HG02678 (cell line): ENCODE data around the gene TEPSIN.

ENCODE experiments used
- ATAC-seq: cut with Tn5 transposase; IDR thresholded peaks from one replicate; pipeline ENCODE4 v1.9.1; 2021; ENCODE audit warnings: mild to moderate bottlenecking, moderate library complexity; ENCODE audit not compliant: unreplicated experiment

Gene TEPSIN

DNA sequence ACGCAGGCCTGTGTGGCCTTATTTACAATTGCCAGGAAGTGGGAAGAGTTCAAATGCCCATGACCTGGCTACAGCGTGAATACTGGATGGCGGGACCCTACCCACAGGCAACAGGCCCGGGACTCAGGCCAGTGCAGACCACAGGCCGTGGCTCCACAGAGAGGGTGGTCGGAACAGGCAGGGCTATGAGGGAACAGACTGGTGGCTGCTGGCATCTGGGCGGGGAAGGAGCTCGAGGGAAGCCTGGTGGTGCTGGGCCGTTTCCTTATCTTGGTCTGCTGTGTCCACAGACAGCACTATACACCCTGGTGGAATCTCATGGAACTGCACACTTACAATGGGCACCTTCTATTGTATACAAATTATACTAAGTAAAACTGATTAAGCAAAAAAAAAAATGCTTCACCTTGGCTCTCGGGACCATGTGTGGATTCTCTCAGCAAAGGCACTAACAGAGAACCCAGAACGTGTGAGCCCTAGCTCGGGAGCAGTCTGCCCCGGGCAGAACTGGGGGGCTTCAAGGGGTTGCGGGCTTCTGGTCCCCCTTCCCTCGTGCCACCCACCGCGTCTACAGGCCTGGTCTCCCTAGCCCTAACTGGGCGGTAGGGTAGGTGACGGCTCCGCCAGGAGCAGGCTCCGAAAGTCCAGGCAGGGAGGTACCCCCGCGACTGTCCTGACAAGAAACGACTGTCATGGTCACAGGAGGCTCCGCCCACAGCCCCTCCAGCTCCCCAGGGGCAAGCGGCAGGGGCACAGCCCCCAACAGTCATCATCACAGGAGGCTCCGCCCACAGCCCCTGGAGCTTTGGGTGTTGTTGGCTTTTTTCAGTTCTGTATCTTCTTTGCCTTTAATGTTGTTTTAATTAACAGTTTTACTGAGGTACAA is 37.9 kb downstream of the TEPSIN start:
- ATAC-seq: no peak

DNA sequence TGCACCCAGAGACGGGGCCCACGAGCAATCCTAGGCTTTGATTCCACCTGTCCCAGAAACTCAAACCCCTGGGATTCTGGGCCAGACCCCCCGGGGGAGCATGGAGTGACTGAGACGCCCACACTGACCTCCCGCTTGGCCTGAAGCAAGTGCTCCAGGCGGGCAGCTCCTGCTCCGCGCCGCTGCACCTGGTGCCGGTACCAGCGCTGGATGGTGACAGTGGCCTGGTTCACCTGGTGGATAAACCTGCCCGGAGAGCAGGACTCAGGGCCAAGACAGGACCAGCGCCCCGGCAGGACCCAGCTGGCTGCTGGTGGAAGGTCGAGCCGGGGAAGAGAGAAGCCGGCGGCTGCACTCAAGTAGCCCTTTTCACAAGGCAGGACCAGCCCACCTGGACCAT is 38.7 kb downstream of the TEPSIN start:
- ATAC-seq: no peak

DNA sequence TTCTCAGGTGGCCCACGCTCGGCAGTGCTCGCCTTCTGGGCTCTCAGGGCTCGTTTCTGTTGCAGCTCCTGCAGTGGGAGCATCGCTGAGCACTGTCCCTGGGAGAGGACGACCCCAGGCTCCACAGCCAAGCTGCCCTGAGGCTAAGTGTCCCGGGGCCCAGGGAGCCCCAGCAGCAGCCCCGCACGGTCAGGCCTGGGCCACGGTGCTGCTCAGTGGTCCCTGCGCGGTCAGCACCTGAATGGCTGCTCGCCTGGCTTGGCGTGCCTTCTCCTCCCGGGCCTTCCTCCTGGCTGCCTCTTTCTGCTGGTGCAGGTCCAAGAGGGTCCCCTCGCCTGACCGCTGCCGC is 39.4 kb downstream of the TEPSIN start:
- ATAC-seq: no peak

DNA sequence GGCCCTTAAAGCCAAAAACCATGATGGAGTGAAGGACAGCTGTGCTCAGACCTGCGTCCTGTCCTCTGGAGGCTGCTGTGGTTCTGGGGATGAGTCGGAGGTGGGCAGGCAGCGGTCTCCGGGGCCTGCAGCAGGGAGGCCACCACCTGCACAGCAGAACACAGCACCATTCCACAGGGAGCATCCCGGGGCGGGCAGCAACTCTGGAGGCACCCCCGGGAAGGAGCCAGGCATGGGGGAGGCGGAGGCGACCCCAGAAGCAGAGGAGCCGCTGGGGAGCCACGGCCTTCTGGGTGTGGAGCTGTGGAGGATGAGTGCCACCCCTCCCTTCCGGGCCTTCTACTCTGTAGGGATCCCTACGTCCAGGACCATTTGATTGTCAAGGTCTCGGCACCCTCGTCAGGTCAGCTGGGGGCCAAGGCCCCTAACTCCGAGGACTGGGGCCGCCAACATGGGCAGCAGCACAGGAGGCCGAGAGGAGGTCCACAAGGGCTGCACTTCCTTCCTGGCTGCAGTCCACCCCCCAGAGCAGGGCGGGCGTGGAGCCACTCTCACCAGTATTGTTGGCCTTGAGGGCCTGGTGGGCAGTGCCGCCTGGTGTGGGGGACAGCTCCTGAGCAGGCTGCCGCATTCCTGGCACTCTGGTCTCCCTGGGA is 39.9 kb downstream of the TEPSIN start:
- no peak for ATAC-seq

DNA sequence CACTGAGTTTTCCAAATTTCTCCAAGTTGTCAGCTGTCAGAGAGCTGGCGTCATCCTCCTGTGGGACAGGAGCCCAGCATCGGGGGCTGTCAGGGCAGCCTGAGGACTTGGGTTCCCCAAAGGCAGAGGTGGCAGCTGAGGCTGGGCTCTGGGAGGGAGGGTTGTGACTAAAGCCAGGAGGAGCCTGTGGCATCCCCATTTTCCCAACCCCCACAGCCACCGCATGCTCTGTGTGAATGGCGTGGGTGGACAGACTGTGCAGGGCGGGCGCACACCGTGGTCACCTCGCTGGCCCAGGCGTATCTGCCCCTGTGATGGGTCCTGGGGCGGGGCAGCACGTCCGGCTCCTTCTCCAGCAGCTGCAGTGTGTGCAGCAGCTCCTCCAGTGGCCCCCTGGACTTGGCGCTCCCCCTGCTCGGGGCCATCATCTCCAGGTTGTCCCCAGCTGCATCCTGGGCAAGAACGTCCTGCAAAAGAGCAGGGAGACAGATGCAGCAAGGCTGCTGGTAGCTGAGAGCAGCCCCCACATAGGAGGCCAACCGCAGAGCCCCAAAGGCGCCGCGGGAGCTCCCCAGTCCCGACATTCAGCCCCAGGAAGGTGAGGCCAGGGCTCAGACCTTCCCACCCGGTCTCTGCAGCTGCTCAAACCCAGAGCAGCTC is 40.9 kb downstream of the TEPSIN start:
- no peak for ATAC-seq

DNA sequence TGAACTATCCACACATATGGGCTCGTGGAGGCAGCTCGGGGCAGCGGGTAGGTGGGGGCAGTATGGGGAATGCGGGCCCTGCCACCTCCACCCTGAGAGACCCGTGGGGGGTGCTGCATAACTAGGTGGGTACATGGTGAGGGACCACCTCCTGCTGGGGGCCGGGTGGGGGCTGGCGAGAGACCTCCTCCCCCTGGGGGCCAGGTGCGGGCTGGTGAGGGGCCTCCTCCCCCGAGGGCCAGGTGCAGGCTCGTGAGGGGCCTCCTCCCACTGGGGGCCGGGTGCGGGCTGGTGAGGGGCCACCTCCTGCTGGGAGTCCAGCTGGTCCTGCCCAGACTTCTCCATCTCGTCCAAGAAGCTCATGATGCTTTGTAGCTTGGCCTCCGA is 41.5 kb downstream of the TEPSIN start:
- ATAC-seq: no peak

DNA sequence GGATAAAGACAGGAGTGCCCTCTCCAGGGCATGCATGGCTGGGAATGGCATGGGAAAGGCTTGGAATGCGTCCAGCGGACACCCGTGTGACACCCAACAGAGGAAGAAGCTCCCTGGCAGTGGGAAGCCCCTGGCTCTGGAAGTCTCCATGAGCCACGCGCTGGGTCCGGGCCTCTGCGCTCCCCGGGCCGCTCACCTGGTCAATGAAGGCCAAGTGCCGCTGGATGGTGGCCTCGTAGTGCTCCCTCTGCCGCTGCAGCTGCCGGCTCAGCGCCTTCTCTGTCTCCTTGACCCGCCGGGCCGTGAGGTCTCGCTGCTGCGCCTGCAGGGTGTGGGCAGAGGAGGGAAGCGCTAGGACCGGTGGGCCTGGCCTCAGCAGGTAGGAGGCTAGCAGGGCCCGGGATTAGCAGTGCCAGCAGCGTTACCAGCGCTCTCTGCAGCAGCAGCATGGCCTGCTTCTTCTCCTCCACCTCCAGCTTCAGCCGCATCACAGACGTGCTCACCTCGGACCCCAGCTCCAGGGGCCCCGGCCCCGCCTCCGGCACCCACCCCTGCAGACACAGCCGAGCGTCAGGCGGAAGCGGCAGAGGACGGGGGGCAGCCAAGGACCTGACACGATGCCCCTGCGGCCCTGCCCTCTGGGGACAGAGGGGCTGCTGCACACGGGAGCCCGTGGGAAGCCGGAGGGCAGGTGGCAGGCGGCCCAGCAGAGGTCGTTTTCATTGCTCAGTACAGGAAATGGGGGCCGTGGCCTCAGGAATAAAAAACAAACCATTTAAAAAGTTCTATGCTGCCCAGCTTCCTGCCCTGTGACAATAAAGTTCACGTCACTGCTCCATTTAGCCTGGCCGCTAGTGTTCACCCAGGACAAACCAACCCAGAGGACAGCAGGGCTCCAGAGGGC is 42.1 kb downstream of the TEPSIN start:
- ATAC-seq: no peak

DNA sequence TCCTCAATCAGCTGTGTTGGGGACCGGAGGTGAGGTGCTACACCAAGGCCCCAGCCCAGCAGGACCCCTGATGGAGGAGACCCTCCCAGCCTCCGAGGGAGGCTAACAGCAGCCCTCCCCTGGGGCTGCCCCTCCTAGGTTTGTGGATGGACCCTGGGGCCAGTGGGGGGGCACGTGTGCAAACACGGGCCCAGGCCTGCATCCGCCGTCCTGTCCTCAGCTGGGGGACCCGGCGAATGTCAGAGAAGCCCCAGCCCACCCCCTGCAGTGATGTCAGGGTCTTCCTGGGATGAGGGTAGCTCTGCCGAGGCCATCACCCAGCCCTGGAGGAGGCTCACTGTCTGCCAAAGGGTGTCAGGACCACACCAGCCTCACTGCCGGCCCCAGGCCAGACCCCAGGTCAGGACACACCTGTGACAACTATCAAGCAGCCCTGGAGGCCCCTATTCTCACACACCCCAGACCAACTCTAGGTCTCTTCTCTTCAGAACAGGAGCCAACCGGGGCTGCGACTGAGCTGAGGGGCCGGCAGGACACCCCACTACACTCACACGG is 42.8 kb downstream of the TEPSIN start:
- no peak for ATAC-seq

DNA sequence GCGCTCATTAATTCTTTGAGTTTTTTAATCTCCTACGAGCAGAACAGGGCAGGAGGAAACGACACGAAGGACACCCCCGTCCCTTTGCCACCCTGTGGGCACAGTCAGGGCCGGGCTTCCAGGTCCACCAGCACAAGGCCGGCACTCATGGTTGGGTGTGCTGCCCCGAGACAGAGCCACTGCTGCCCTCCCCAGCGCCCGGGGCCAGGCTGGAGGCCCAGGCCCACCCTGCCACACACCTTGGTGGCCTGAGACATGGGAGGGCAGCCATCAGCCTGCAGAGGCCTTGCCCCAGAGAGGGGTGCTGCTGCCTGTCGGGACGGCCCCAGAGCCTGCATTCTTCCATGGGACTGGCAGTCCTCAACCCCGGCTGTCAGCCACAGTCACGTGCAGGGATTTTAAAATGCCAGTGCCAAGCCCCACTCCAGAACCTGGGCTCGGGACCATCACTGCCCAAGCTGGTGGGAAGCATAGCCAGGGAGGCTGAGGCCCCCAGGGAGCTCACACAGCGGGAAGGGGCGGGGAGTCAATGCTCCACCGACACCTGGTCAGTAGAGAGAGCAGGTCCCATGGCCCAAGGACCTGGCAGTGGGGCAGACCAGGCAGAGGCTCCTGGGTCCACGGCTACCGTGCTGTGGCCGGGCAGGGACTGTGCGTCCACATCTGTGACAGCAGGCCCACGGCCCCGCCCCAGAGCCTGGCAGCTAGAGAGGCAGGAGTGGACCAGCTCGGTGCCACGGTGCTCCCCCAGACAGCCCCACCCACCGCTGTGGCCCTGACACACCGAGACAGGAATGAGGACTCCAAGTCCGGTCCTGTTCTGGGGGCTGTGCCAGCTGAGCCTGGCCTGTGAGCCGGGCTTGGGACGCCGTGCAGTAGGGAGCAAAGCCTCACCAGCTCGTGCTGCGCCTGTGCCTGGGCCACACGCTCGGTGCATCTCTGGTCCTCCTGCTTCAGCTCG is 43.6 kb downstream of the TEPSIN start:
- no peak for ATAC-seq

DNA sequence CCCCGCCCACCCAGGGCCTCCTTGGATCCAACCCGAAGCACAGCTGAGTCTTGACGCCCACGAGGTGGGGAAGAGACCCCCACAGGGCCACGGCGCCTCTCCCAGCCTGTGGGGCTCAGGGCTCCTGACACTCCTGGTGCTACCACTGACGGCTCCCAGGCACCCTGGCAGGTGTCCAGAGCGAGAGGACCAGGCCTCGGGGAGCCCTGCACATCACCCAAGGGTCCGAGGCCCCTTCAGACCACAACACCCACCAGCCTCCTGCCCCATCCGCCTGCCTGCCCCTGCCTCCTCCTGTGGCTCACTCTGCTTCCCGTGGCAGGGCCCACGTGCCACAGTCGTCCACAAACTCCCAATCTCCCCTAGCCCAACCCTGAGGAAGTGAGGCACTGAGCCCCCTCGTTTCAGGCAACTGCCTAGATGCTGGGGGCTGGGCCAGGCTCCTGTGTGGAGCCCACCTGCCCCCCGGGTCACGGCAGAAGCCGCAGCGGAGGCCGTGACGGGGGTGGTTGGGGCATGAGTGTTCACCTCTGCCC is 44.6 kb downstream of the TEPSIN start:
- ATAC-seq: no peak

DNA sequence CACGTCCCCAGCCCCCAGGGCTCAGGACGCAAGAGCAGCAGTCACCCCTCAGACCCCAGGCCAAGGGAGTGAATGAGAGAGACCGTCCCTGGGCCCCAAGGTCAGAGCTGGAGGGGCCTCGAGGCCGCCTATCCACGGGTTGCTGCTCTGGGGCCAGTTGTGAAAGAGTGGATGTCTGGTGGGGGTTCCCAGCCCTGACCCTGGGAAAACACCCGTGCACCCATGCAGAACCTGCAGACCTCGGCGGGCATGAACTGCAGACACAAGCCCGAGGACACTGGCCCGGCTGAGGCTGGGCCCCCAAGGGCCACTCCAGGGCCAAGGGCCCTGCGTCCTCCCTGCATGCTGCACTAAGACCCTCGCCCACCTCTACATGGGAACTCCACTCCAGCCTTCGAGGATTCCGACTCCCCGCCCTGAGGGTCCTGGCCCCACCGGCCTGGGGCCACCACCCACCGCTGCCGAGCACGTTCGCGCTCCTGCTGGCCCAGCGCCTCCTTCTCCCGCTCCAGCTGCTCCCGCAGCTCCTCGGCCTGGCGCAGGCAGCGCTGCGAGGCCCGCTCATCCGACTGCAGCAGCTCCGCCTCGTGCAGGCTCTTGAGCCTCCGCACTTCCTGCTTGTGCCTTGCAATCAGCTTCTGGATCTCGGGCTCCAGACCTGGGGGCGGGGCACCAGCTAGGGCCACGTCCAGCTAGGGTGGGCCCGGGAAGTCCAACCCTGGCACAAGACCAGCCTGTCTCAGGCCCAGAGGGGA is 45.2 kb downstream of the TEPSIN start:
- no peak for ATAC-seq

DNA sequence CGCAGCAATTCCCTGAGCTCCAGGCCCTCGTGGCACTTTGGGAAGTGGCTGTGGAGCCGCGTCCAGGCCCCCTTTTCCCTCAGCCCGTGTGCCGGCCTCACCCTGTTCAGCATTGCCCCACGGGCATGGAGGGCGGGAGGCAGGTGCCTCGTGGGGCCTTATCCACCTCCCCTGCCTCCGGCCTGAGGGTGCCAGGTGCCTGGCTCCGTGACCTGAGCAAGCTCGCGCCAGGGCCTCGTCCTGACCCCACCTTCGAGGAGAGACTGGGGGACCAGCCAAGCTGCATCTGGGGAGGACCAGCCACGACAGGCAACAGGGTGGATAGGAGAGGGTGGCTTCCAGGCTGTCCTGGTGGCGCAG is 45.8 kb downstream of the TEPSIN start:
- no peak for ATAC-seq

DNA sequence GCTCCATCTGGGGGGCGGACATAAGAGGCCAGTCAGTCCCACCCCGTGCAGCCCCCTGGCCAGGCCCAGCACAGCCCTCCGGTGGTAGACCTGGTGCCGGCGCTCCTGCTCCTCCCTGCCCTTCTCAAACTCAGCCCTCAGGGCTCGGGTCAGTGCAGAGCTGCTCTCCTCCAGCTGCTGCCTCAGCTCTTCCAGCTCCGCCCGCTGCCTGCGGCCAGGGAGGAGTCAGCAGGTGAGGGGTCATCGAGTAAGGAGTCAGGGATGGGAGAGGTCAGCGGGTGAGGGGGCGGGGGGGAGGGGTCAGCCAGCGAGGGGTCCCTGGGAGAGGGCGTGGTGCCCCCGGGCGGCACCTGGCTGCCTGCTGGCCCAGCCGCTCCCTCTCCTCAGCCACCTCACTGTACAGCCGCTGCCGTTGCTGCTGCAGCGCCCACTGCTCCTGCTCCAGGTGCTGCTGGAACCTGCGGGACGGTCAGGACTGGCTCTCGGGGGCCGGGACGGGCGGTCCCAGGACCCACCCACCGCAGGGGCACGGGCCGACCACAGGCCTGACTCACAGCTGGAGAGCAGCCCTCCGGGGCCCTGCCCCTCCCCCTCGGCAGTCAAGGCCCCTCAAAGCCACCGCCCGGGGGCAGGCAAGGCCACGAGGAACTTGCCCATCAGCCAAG is 46.3 kb downstream of the TEPSIN start:
- ATAC-seq: no peak

DNA sequence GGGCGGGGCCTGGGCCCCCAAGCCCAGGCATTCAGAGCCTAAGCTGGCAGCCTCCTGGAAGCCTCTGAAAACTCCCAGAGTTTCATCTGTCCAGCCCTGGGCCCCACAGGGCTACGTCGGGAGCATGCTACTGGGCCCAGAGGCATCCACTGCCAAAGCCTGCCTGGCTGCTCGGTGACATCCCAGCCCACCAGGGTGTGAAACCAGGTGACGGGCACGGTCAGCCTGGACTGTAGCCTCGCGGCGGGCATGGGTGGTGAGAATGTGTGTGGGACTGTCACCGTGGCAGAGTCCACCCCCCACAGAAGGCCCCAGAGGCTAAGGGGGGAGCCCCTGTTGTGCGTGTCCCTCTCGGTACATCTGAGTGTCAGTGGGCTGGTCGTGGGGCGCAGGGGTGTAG is 47.2 kb downstream of the TEPSIN start:
- ATAC-seq: no peak

DNA sequence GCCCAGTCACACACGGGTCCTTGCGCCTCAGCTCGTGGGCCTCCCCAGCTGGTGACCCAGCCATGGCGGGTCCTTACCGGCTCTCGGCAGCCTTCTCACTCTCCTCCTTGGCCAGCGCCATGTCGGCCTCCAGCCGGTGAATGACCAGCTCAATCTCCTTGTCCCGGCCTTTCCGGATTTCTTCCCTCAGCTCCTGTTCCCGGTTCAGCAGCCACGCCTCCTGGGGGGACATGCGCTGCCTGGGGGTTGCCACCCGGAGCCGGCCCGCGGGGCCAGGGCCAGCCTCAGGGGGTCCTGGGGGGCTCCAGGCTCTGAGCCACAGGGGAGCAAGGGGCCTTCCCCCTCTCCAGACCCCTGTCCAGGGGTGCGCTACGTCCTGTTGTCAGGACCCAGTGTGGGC is 47.7 kb downstream of the TEPSIN start:
- ATAC-seq: no peak

DNA sequence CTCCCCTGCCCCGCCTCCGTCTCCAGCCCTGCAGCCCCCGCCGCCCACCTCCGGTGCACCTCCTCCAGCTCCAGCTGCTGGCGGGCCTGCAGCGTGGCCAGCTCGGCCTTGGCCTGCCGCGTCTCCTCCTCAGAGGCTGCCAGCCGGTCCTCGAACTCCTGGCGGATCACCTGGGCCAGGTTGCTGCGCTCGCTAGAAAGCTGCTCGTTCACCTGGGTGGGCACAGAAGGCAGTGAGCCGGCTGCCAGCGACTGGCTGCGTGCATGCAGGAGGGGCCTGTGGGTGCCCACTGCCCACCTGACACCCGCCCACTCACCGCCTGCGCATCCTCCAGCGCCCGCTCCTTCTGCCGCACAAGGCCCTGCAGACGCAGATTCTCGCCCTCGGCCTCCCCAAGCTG is 48.3 kb downstream of the TEPSIN start:
- no peak for ATAC-seq

DNA sequence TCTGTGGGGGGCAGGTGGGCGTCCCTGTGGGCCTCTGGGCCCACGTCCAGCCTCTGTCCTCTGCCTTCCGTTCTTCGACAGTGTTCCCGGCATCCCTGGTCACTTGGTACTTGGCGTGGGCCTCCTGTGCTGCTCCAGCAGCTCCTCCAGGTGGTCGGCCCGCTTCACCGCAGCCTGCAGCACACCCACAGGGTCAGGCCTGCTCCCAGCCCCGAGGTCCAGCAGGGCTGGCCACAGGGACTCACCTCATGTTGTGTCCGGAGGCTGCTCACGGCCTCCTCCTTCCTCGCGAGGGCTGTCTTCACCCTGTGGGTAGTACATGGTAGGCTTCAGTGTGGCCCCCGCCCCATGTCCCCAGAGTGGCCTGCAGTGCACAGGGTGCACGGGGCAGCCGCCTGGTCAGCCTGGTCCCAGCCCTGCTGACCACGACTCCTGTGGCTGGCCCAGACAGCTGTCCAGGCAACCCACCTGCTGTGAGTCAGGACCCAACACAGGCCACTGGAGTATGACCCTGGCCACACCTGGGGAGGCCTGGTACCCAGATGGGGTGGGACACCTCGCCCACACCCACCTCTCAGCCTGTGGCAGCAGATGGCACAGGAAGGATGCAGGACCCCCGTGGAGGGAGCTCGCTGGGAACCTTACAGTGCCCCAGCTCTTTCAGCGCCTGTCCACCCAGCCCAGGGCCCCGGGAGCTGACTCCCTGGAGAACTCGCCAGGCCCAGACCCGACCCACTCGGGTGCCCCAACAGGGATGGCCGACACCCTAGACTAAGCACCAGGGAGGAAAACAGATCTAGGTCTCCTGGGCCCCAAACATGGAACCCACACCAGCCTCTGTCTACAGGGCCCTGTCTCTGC is 49.0 kb downstream of the TEPSIN start:
- no peak for ATAC-seq
